ENCODE results near the gene NCOA5. TPM values are rescaled to one million over a fixed set of nuclear protein-coding genes. Genes with fewer than 3 reads are reported as not detected.

Gene NCOA5
- total RNA-seq, 1 donor: 18.6 TPM

DNA sequence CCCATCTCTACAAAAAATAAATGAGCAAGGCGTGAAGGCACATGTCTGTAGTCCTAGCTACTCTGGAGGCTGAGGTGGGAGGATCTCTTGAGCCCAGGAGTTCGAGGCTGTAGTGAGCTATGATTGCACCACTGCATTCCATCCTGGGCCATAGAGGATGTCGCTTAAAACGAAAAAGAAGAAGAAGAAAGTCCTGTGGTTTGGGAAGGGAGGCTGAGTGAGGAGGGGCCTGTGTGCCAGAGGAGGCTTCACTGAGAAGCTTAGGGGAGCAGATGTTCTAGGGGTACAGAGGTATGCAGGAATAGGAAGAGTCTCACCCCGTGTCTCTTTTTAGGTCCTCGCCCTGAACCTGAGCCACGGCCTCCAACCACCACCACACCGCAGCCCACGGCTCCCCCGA, 76.8 kb downstream of the NCOA5 start:
- TF ChIP-seq CTCF (IDR thresholded peaks at IDR 0.05; ENCODE audit: insufficient read depth, low read depth, low read length): no peak
- DNase-seq (ENCODE audit: low read depth): no peak
- H3K4me3 ChIP-seq (ENCODE audit: low read depth, low read length): no peak overlapping the region

- no peak overlapping the region for H3K4me3 ChIP-seq (ENCODE audit: low read depth, low read length)
- peak; percentile 22 for DNase-seq (ENCODE audit: low read depth)
- TF ChIP-seq CTCF (IDR thresholded peaks at IDR 0.05; ENCODE audit: insufficient read depth, low read depth, low read length): peak; percentile 30
Observed at GRCh38 chr20:46011631-46012482, 77.9 kb downstream of the NCOA5 start.

Other genes with a start within 250 kb of the NCOA5 start
- 36.7 and 43.5 TPM in 2 replicates for gene ACOT8, start 232.6 kb downstream of the NCOA5 start, total RNA-seq
- gene ZSWIM3, start 232.3 kb downstream of the NCOA5 start, total RNA-seq: 3.2 and 5.6 TPM in 2 replicates
- gene ZSWIM1, start 208.7 kb downstream of the NCOA5 start, total RNA-seq: 8.1 and 9.1 TPM in 2 replicates
- 0.43 and 1.3 TPM in 2 replicates for gene SPATA25, start 202.3 kb downstream of the NCOA5 start, total RNA-seq
- gene NEURL2, start 198.8 kb downstream of the NCOA5 start, total RNA-seq: 3.9 and 5.2 TPM in 2 replicates
- 60.9 and 61.3 TPM in 2 replicates for gene CTSA, start 198.6 kb downstream of the NCOA5 start, total RNA-seq
- 10.4 and 14.8 TPM in 2 replicates for gene PLTP, start 177.8 kb downstream of the NCOA5 start, total RNA-seq
- gene PCIF1, start 155.3 kb downstream of the NCOA5 start, total RNA-seq: 9.1 and 15.8 TPM in 2 replicates
- 17.7 and 19.6 TPM in 2 replicates for gene ZNF335, start 117.8 kb downstream of the NCOA5 start, total RNA-seq
- not detected in 2 replicates for gene MMP9, start 81.1 kb downstream of the NCOA5 start, total RNA-seq
- gene SLC12A5, start 60.7 kb downstream of the NCOA5 start, total RNA-seq: under 0.01 TPM in 2 replicates
- 0.43 and 0.97 TPM in 2 replicates for gene CD40, start 28.4 kb upstream of the NCOA5 start, total RNA-seq
- not detected in 2 replicates for gene CDH22, start 218.5 kb upstream of the NCOA5 start, total RNA-seq

All from fibroblast of villous mesenchyme (primary cell).